HAP-1 (cell line): ENCODE results near the gene UBE2E1.

Experiments used
- DNase-seq, 2 experiments: peaks; one replicate each; pipeline ENCODE4 v3.0.0-alpha.2; 2016 to 2020; ENCODE audit warnings: low spot score in 2 of 2
- H3K27me3 ChIP-seq: fragments of 250-450 bp; sonication (Bioruptor Pico); 2 replicates; pipeline ENCODE4 v1.5.1; 2020; ENCODE audit warnings: low read depth, mild to moderate bottlenecking, moderate library complexity
- H3K36me3 ChIP-seq: fragments of 250-450 bp; sonication (Bioruptor Pico); replicated peaks from 2 replicates; pipeline ENCODE4 v1.5.1; 2020; ENCODE audit warnings: mild to moderate bottlenecking
- H3K4me1 ChIP-seq: fragments of 250-450 bp; sonication (Bioruptor Pico); 2 replicates; pipeline ENCODE4 v1.5.1; 2020; ENCODE audit warnings: mild to moderate bottlenecking
- H3K4me3 ChIP-seq: fragments of 250-450 bp; sonication (Bioruptor Pico); 2 replicates; pipeline ENCODE4 v1.5.1; 2020; ENCODE audit warnings: mild to moderate bottlenecking, moderate library complexity
- H3K9me3 ChIP-seq: fragments of 250-450 bp; sonication (Bioruptor Pico); 2 replicates; pipeline ENCODE4 v1.5.1; 2020; ENCODE audit warnings: mild to moderate bottlenecking, moderate library complexity
- in situ Hi-C: fragments of 300-500 bp; cut with MboI; formaldehyde crosslinking; loops from 3 replicates; pipeline ENCODE4 v1.14.3; 2020; ENCODE audit warnings: low sequenced_read_pairs, inconsistent platforms, mixed read lengths

Gene UBE2E1

GRCh38 chr3:23779841-23780240 lies 25.9 kb upstream of the UBE2E1 start:
- Histone ChIP-seq H3K4me1 (no peaks in the 10 kb centered on the region), H3K4me3 (no peak overlapping the region), H3K27me3 (no peaks in the 10 kb centered on the region), H3K36me3 (no peaks in the 10 kb centered on the region), H3K9me3 (no peaks in the 10 kb centered on the region)
- no peak for DNase-seq
- in situ Hi-C loops, result no loop called here

- Histone ChIP-seq H3K4me3 (no peak overlapping the region), H3K27me3 (no peaks in the 10 kb centered on the region), H3K9me3 (no peaks in the 10 kb centered on the region), H3K36me3 (no peaks in the 10 kb centered on the region), H3K4me1 (no peaks in the 10 kb centered on the region)
- in situ Hi-C loops, result no loop called here
- no peak for DNase-seq
Observed at GRCh38 chr3:23781051-23781450, 24.7 kb upstream of the UBE2E1 start.

- no peak for DNase-seq
- Histone ChIP-seq H3K9me3 (no peaks in the 10 kb centered on the region), H3K4me3 (no peak overlapping the region), H3K4me1 (no peaks in the 10 kb centered on the region), H3K27me3 (no peaks in the 10 kb centered on the region), H3K36me3 (no peaks in the 10 kb centered on the region)
- in situ Hi-C loops, result no loop called here
Observed at GRCh38 chr3:23781871-23782270, 23.9 kb upstream of the UBE2E1 start.

GRCh38 chr3:23785097-23785645 lies 20.6 kb upstream of the UBE2E1 start:
- Histone ChIP-seq H3K4me1 (no peaks in the 10 kb centered on the region), H3K4me3 (no peak overlapping the region), H3K9me3 (no peaks in the 10 kb centered on the region), H3K36me3 (no peaks in the 10 kb centered on the region), H3K27me3 (no peaks in the 10 kb centered on the region)
- in situ Hi-C loops, result no loop called here
- no peak for DNase-seq

GRCh38 chr3:23785882-23786281 lies 19.9 kb upstream of the UBE2E1 start:
- H3K27me3 ChIP-seq, result no peaks in the 10 kb centered on the region
- in situ Hi-C loops, result no loop called here
- H3K4me3 ChIP-seq, result no peak overlapping the region

GRCh38 chr3:23791678-23792077 lies 14.1 kb upstream of the UBE2E1 start:
- H3K9me3 ChIP-seq, result no peaks in the 10 kb centered on the region
- no peak overlapping the region for H3K4me3 ChIP-seq
- H3K4me1 ChIP-seq, result no peaks in the 10 kb centered on the region
- DNase-seq, result no peak
- in situ Hi-C loops, result no loop called here
- no peaks in the 10 kb centered on the region for H3K27me3 ChIP-seq
- H3K36me3 ChIP-seq, result no peaks in the 10 kb centered on the region

More at GRCh38 chr3:23785882-23786281, 19.9 kb upstream of the UBE2E1 start:
- Histone ChIP-seq H3K4me1 (no peaks in the 10 kb centered on the region), H3K9me3 (no peaks in the 10 kb centered on the region), H3K36me3 (no peaks in the 10 kb centered on the region)
- no peak for DNase-seq

- Histone ChIP-seq H3K4me1 (no peaks in the 10 kb centered on the region), H3K27me3 (no peaks in the 10 kb centered on the region), H3K36me3 (no peaks in the 10 kb centered on the region), H3K9me3 (no peaks in the 10 kb centered on the region), H3K4me3 (no peak overlapping the region)
- DNase-seq, result no peak
- in situ Hi-C loops, result no loop called here
Observed at GRCh38 chr3:23793528-23794134, 12.1 kb upstream of the UBE2E1 start.

- Histone ChIP-seq H3K9me3 (no peaks in the 10 kb centered on the region), H3K27me3 (no peaks in the 10 kb centered on the region), H3K36me3 (no peaks in the 10 kb centered on the region), H3K4me3 (no peak overlapping the region), H3K4me1 (no peaks in the 10 kb centered on the region)
- in situ Hi-C loops, result no loop called here
- no peak for DNase-seq
Observed at GRCh38 chr3:23795096-23795495, 10.7 kb upstream of the UBE2E1 start.

GRCh38 chr3:23796518-23796917 lies 9.2 kb upstream of the UBE2E1 start:
- Histone ChIP-seq H3K36me3 (no peaks in the 10 kb centered on the region), H3K4me3 (no peak overlapping the region), H3K4me1 (peaks cover 2% of the 10 kb centered on the region), H3K9me3 (no peaks in the 10 kb centered on the region), H3K27me3 (no peaks in the 10 kb centered on the region)
- no peak for DNase-seq
- in situ Hi-C loops, result no loop called here

- no peak overlapping the region for H3K4me3 ChIP-seq
- no peak for DNase-seq
- no peaks in the 10 kb centered on the region for H3K27me3 ChIP-seq
- no peaks in the 10 kb centered on the region for H3K36me3 ChIP-seq
- no peaks in the 10 kb centered on the region for H3K9me3 ChIP-seq
- peaks cover 12% of the 10 kb centered on the region for H3K4me1 ChIP-seq
- in situ Hi-C loops, result no loop called here
Observed at GRCh38 chr3:23797491-23797890, 8.3 kb upstream of the UBE2E1 start.

GRCh38 chr3:23798456-23798855 lies 7.3 kb upstream of the UBE2E1 start:
- DNase-seq, result no peak
- in situ Hi-C loops, result no loop called here
- no peaks in the 10 kb centered on the region for H3K9me3 ChIP-seq
- no peaks in the 10 kb centered on the region for H3K36me3 ChIP-seq
- H3K4me3 ChIP-seq, result no peak overlapping the region
- H3K4me1 ChIP-seq, result peaks cover 12% of the 10 kb centered on the region
- H3K27me3 ChIP-seq, result no peaks in the 10 kb centered on the region

- Histone ChIP-seq H3K4me1 (peaks cover 12% of the 10 kb centered on the region), H3K9me3 (no peaks in the 10 kb centered on the region), H3K4me3 (no peak overlapping the region), H3K27me3 (no peaks in the 10 kb centered on the region), H3K36me3 (no peaks in the 10 kb centered on the region)
- no peak for DNase-seq
- in situ Hi-C loops, result no loop called here
Observed at GRCh38 chr3:23798876-23799275, 6.9 kb upstream of the UBE2E1 start.

- Histone ChIP-seq H3K4me1 (peaks cover 14% of the 10 kb centered on the region), H3K36me3 (no peaks in the 10 kb centered on the region), H3K9me3 (no peaks in the 10 kb centered on the region), H3K27me3 (no peaks in the 10 kb centered on the region), H3K4me3 (no peak overlapping the region)
- no peak for DNase-seq
- in situ Hi-C loops, result no loop called here
Observed at GRCh38 chr3:23800731-23801130, 5.0 kb upstream of the UBE2E1 start.

GRCh38 chr3:23804441-23805209 lies 1.1 kb upstream of the UBE2E1 start:
- Histone ChIP-seq H3K36me3 (peaks cover 11% of the 10 kb centered on the region), H3K27me3 (no peaks in the 10 kb centered on the region), H3K4me3 (no peak overlapping the region), H3K4me1 (peaks cover 36% of the 10 kb centered on the region), H3K9me3 (no peaks in the 10 kb centered on the region)
- DNase-seq, result no peak
- in situ Hi-C loops, result no loop called here
